Suprapubic skin (tissue), 3 donors: ENCODE data around the gene ITPKC.

Source experiments
- CTCF ChIP-seq, 2 donors: fragments of 200-600 bp in 1 of 2; fragments of 450-650 bp in 1 of 2; sonication (generic) in 1 of 2; IDR thresholded peaks; one replicate each; pipeline ENCODE4 v1.5.1; 2016 to 2019; ENCODE audit warnings: antibody characterized with exemption in 2 of 2, mild to moderate bottlenecking in 1 of 2, moderate library complexity in 1 of 2
- POLR2AphosphoS5 ChIP-seq, 3 donors: sonication (generic); formaldehyde crosslinking; IDR thresholded peaks; one replicate each; pipeline ENCODE4 v1.6.1; 2017; ENCODE audit warnings: antibody characterized with exemption in 3 of 3

- TF ChIP-seq CTCF (IDR thresholded peaks at IDR 0.05) = no peak
- TF ChIP-seq POLR2AphosphoS5 (IDR thresholded peaks at IDR 0.05) = no peak
Observed at GRCh38 chr19:40752257-40752781, 35.4 kb downstream of the ITPKC start.
